ENCODE data around the gene SYCP2L.
A peak's percentile ranks its signal among the peaks of the same experiment; 100 is the strongest.
"Not testable (repeated sequence)": the region's sequence is repeated elsewhere in the genome, so short reads cannot be mapped to it uniquely, and the experiment has no call there.

SYCP2L gene

DNA sequence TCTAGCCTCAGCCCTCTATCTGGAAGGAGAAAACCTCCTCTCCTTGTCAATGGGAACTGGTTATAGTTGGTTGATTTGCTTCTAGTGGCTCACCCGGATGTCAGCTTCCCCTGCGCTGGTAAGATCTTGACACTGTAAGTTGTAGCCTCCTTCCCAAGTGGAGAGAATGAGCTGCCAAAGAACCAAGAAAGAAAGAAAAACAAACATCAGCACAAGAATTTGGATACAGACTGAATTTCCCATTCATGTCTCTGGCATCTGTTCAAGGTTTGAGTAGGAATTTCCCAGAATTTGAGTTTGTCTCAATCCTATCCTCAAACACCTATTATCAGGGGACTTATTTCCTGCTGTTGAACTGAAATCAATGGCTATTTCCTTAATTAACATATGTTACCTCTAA, 113.1 kb downstream of the SYCP2L start:
- no peak for TF ChIP-seq CTCF (conservative IDR thresholded peaks at IDR 0.05)
- H3K27ac ChIP-seq: no peak overlapping the region

DNA sequence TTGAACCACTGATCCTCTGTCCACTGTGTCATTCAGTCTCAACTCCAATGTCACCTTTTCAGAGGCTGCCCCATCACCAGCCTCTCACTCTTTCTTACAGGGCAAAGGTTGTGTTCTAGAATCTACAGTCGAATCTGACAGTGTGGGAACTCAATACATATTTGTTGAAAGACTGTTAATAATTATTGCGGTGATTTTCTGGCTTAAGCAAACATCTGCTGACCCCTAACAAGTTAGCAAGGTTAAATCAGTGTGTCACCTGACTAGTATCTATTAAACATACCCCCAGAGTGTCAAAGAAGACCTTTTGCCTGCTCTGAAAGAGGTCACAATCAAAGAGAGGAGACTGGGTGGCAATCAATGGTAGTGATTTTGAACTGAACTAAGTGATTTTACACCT, 115.3 kb downstream of the SYCP2L start:
- TF ChIP-seq CTCF (conservative IDR thresholded peaks at IDR 0.05): no peak
- no peak overlapping the region for H3K27ac ChIP-seq

DNA sequence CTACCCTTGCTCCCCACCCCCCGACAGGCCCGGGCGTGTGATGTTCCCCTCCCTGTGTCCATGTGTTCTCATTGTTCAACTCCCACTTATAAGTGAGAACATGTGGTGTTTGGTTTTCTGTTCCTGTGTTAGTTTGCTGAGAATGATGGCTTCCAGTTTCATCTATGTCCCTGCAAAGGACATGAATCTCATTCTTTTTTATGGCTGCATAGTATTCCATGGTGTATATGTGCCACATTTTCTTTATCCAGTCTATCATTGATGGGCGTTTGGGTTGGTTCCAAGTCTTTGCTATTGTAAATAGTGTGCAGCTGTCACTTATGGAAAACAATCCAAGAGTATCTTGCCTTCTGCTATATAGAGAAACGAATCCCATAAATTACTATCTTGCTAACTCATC, 116.4 kb downstream of the SYCP2L start:
- not testable (repeated sequence) for H3K27ac ChIP-seq

- no peak for TF ChIP-seq CTCF (conservative IDR thresholded peaks at IDR 0.05)
- no peak overlapping the region for H3K27ac ChIP-seq
Observed at GRCh38 chr6:11006061-11006460, 119.2 kb downstream of the SYCP2L start.

DNA sequence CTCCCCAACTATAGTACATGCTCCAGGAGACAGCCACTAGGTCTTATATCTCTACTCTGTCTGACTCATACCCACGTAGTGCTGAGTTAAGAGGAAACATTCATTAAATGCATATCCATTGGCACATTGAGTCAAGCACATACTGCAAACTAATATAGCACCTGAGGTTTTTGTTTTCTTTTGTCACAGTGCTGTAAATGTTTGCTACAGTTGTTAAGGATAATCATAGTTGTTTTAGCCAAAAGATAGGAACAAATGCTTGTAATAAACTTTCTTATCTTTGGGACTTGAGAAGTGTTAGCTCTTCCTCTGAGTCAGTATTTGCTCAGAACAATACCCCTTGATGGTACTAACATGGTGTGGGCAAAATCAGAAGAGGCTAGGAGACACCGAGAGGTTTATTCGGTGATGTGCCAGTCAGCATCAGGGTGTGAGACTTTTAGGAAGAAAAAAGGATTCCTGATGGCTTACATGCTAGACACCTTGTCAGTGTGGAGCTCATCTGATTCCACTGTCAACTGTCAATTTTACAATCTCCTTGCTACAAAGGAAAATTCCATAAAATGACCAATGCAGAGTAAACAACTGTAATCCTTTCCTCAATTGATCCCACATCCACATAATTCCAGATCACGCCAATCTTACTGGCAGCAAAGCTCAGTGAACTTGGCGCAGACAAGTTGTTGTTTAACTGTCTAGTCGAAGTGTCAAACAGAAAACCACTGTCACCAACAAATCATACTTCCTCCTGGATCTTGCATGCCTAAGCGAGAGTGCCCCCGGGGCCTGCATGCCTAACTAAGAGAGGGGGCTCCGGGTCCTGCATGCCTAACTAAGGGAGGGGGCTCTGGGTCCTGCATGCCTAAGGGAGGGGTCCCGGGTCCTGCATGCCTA, 121.1 kb downstream of the SYCP2L start:
- H3K27ac ChIP-seq: peak overlapping the region; percentile 35

DNA sequence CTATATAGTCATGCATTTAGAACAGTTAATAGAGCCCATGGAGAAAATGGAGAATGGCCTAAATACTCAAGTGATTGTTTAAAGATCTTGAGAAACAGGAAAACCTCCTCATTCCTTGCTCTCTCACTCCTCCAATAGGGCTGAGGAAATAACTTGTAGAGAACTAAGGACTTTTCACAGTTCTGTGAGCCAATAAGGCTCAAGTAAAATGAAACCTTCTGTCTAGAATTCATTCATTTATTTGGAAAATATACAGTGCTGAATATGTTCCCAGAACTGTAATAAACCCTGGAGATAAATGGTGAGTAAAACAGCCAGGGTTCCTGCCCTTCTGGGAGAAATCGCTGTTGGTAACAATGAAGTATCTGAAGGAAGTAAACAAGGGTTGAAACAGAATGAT, 122.0 kb downstream of the SYCP2L start:
- no peak for TF ChIP-seq CTCF (conservative IDR thresholded peaks at IDR 0.05)
- H3K27ac ChIP-seq: peak overlapping the region; percentile 35

More for the DNA sequence above, 121.1 kb downstream of the SYCP2L start:
- TF ChIP-seq CTCF (conservative IDR thresholded peaks at IDR 0.05): no peak

- no peak overlapping the region for H3K27ac ChIP-seq
- no peak for TF ChIP-seq CTCF (conservative IDR thresholded peaks at IDR 0.05)
Observed at GRCh38 chr6:11009353-11009752, 122.5 kb downstream of the SYCP2L start.

DNA sequence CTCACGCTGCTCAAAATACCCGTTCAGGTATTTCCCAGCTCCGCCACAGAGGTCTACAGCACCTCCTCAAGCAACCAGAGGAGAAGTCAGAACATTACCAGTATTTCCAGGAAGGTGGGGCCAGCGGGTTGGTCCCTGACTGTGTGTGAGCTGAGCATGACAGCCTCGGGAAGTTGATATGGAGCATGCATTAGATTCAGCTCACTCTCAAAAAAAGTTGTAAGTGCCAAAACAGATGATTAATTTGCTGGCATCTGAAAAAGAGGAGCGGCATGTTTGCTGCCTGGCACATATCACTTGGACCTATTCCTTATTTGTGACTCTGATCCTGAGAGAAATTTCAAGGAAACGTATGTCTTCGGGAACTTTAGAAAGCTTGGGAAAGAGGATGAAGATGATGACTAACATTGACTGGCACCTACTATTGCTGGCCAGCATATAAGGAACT, 125.0 kb downstream of the SYCP2L start:
- no peak for TF ChIP-seq CTCF (conservative IDR thresholded peaks at IDR 0.05)
- H3K27ac ChIP-seq: no peak overlapping the region
